IMR-90 (cell line): ENCODE data around the gene BMERB1. TPM values are rescaled to one million over a fixed set of nuclear protein-coding genes. Genes with fewer than 3 reads are reported as not detected.

Experiments
- ATAC-seq: fragments of 200-7000 bp; cut with Tn5 transposase; 2 replicates; pipeline ENCODE4 v1.9.1; 2020; ENCODE audit warnings: low read depth, mild to moderate bottlenecking, moderate library complexity
- BruUV-seq: library from RNA; stranded (reverse); fragments of 400-500 nt; replicated peaks from 2 replicates; lab custom pipeline; 2021; lab: Mats Ljungman, UMichigan
- CTCF ChIA-PET: fragments of 300-600 bp; formaldehyde crosslinking; extraction: SDS; loops from one replicate; lab custom pipeline; 2021; ENCODE audit warnings: antibody characterized with exemption; lab: Yijun Ruan, JAX
- POLR2A ChIA-PET: fragments of 300-600 bp; sonication (Branson Sonifier 250); formaldehyde crosslinking; loops from one replicate; lab custom pipeline; 2022; ENCODE audit warnings: antibody characterized with exemption; ENCODE audit not compliant: unreplicated experiment; lab: Charles Lee
- DNase-seq: peaks from one replicate; pipeline ENCODE4 v3.0.0; 2013
- H2AFZ ChIP-seq: replicated peaks from 2 replicates; pipeline ENCODE3; 2013; ENCODE audit warnings: low read length, mild to moderate bottlenecking; ENCODE audit not compliant: poor library complexity
- H2AK5ac ChIP-seq: 2 replicates; pipeline ENCODE4 v1.6.1; 2013; ENCODE audit warnings: low read depth, low read length, inconsistent platforms
- H2AK9ac ChIP-seq: replicated peaks from 2 replicates; pipeline ENCODE3; 2013; ENCODE audit warnings: mild to moderate bottlenecking, low read depth, low read length, moderate library complexity; ENCODE audit not compliant: poor library complexity
- H2BK120ac ChIP-seq: 2 replicates; pipeline ENCODE4 v1.6.1; 2013; ENCODE audit warnings: low read depth, low read length, inconsistent platforms
- H2BK15ac ChIP-seq: 3 replicates; pipeline ENCODE4 v1.6.1; 2013; ENCODE audit warnings: low read depth, low read length, inconsistent platforms
- H2BK20ac ChIP-seq: 2 replicates; pipeline ENCODE4 v1.6.1; 2013; ENCODE audit warnings: low read depth, mild to moderate bottlenecking, inconsistent platforms, low read length, moderate library complexity
- H2BK5ac ChIP-seq: 2 replicates; pipeline ENCODE4 v1.6.1; 2013; ENCODE audit warnings: mild to moderate bottlenecking, low read depth, low read length, inconsistent platforms; ENCODE audit not compliant: poor library complexity, severe bottlenecking
- H3K14ac ChIP-seq: replicated peaks from 2 replicates; pipeline ENCODE4 v1.6.1; 2013; ENCODE audit warnings: low read depth, low read length, inconsistent platforms
- H3K18ac ChIP-seq: 2 replicates; pipeline ENCODE4 v1.6.1; 2013; ENCODE audit warnings: low read depth, low read length, control low read depth
- H3K23ac ChIP-seq: 2 replicates; pipeline ENCODE4 v1.6.1; 2013; ENCODE audit warnings: low read depth, low read length, inconsistent platforms
- H3K27ac ChIP-seq: 2 replicates; pipeline ENCODE4 v1.5.1; 2013; ENCODE audit warnings: mild to moderate bottlenecking, control low read depth, low read length; ENCODE audit not compliant: insufficient read depth
- H3K27me3 ChIP-seq: 2 replicates; pipeline ENCODE4 v1.6.1; 2013; ENCODE audit warnings: low read length; ENCODE audit not compliant: control insufficient read depth, insufficient read depth
- H3K36me3 ChIP-seq: 2 replicates; pipeline ENCODE4 v1.6.1; 2013; ENCODE audit warnings: low read length, mixed read lengths; ENCODE audit not compliant: control insufficient read depth, insufficient read depth
- H3K4ac ChIP-seq: 2 replicates; pipeline ENCODE4 v1.6.1; 2013; ENCODE audit warnings: low read depth, low read length, inconsistent platforms
- H3K4me1 ChIP-seq: 2 replicates; pipeline ENCODE4 v1.6.1; 2013; ENCODE audit warnings: low read length, mixed read lengths; ENCODE audit not compliant: control insufficient read depth, insufficient read depth
- H3K4me2 ChIP-seq: 2 replicates; pipeline ENCODE4 v1.6.1; 2013; ENCODE audit warnings: low read depth, mild to moderate bottlenecking, control low read depth, low read length, moderate library complexity
- H3K4me3 ChIP-seq: 2 replicates; pipeline ENCODE4 v1.5.1; 2013; ENCODE audit warnings: low read depth, mild to moderate bottlenecking, control low read depth, low read length, moderate library complexity; ENCODE audit not compliant: insufficient read depth
- H3K56ac ChIP-seq: 2 replicates; pipeline ENCODE4 v1.6.1; 2013; ENCODE audit warnings: low read length, inconsistent platforms; ENCODE audit not compliant: insufficient read depth; ENCODE audit errors: extremely low read depth
- H3K79me1 ChIP-seq, 2 experiments: 2 replicates each; pipeline ENCODE4 v1.6.1; 2013; ENCODE audit warnings: low read length in 2 of 2, inconsistent platforms in 1 of 2, low read depth in 1 of 2
- H3K9ac ChIP-seq: 2 replicates; pipeline ENCODE4 v1.6.1; 2013; ENCODE audit warnings: low read depth, low read length, control low read depth
- H3K9me1 ChIP-seq: 2 replicates; pipeline ENCODE4 v1.6.1; 2013; ENCODE audit warnings: low read length, inconsistent platforms; ENCODE audit not compliant: insufficient read depth
- H3K9me3 ChIP-seq: 2 replicates; pipeline ENCODE4 v1.6.1; 2013; ENCODE audit warnings: low read length; ENCODE audit not compliant: control insufficient read depth, insufficient read depth
- H4K20me1 ChIP-seq: 2 replicates; pipeline ENCODE4 v1.6.1; 2013; ENCODE audit warnings: low read length, inconsistent platforms; ENCODE audit not compliant: insufficient read depth
- H4K5ac ChIP-seq: 2 replicates; pipeline ENCODE4 v1.6.1; 2013; ENCODE audit warnings: mild to moderate bottlenecking, low read depth, low read length, control low read depth
- H4K8ac ChIP-seq, 2 experiments: 2 replicates each; pipeline ENCODE4 v1.6.1; 2013; ENCODE audit warnings: low read depth in 2 of 2, low read length in 2 of 2, control low read depth in 1 of 2, inconsistent platforms in 1 of 2
- H4K91ac ChIP-seq: 2 replicates; pipeline ENCODE4 v1.6.1; 2013; ENCODE audit warnings: low read depth, low read length, inconsistent platforms; ENCODE audit not compliant: insufficient read depth
- CEBPB ChIP-seq: IDR thresholded peaks from 2 replicates; pipeline ENCODE4 v1.6.1; 2012; ENCODE audit warnings: low read depth, low read length, improper control_type of control experiment
- FOS ChIP-seq: fragments of 150-350 bp; IDR thresholded peaks from 2 replicates; pipeline ENCODE4 v1.6.1; 2016; ENCODE audit warnings: low read depth, low read length
- RCOR1 ChIP-seq: IDR thresholded peaks from 2 replicates; pipeline ENCODE4 v1.6.1; 2012; ENCODE audit warnings: mild to moderate bottlenecking, low read length, improper control_type of control experiment; ENCODE audit not compliant: insufficient replicate concordance
- WGBS, 2 experiments: methylation state at CpG; one replicate each; pipeline versions ENCODE4 v1.1.5 to v1.1.7; 2013; ENCODE audit warnings: missing lambda C conversion rate in 2 of 2; ENCODE audit not compliant: insufficient read length in 1 of 2; ENCODE audit errors: extremely low coverage in 2 of 2; 5-methylcytosine and 5-hydroxymethylcytosine counted together
- dilution Hi-C: fragments of 300-500 bp; cut with HindIII; formaldehyde crosslinking; loops from one replicate; pipeline ENCODE4 v1.14.3; 2018; ENCODE audit warnings: low sequenced_read_pairs; ENCODE audit not compliant: unreplicated experiment
- in situ Hi-C: fragments of 300-500 bp; cut with MboI; formaldehyde crosslinking; loops from 3 replicates; pipeline ENCODE4 v1.14.3; 2019; ENCODE audit warnings: low sequenced_read_pairs, inconsistent platforms, mixed read lengths
- intact Hi-C: fragments of 100-400 bp; cut with micrococcal nuclease; formaldehyde crosslinking; loops from 2 replicates; pipeline ENCODE4 v1.10.0; 2022
- polyA plus RNA-seq, 3 experiments: library from polyadenylated mRNA; depleted of rRNA; stranded (reverse); fragments of >200 nt; gene quantifications; 2 replicates each; pipeline ENCODE4 v1.2.3, GENCODE V29; 2012; ENCODE audit warnings: low replicate concordance in 1 of 3
- total RNA-seq: library from RNA; depleted of rRNA; stranded (reverse); fragments of >200 nt; gene quantifications from 2 replicates; pipeline ENCODE4 v1.2.3, GENCODE V29; 2012

The BMERB1 gene
- total and polyA plus RNA-seq, 2 of the 4 experiments (the other 2 are of a cell fraction) = 22.6 to 32.9 TPM

DNA sequence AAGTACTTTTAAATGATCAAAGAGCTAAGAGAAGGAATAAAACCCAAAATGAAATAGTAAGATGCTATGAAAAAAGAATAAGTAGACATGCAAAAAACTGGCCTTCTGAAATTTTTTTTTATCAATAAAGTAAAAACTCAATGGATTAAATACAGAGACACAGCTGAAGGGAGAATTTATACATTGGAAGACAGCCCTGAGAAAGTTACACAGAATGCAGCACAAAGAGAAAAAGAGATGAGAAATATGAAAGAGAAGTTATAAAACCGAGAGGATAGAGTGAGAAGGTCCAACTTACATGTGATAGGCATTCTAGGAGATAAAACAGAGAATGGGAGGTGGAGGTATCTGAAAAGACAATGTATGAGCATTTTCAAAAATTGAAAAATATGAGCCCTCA, 151.6 kb downstream of the BMERB1 start:
- no peak overlapping the region for H2BK15ac ChIP-seq
- in situ Hi-C loops (no loop called here), dilution Hi-C loops (no loop called here), intact Hi-C loops (no loop called here)
- ATAC-seq = no peak
- H3K9me3 ChIP-seq = peaks cover 27% of the 10 kb centered on the region
- no peak overlapping the region for H2BK20ac ChIP-seq
- no peak overlapping the region for H4K8ac ChIP-seq
- H3K9me1 ChIP-seq = no peaks in the 10 kb centered on the region
- no peak overlapping the region for H2AK5ac ChIP-seq
- H3K79me1 ChIP-seq = no peaks in the 10 kb centered on the region
- no peak overlapping the region for H4K5ac ChIP-seq
- CTCF ChIA-PET = no interaction called here
- no peak overlapping the region for H3K27ac ChIP-seq
- no peak overlapping the region for H2AK9ac ChIP-seq
- no peak overlapping the region for H3K4me3 ChIP-seq
- no peak for TF ChIP-seq FOS
- no peak for TF ChIP-seq CEBPB
- TF ChIP-seq RCOR1 = no peak
- peaks cover 46% of the 10 kb centered on the region for H3K36me3 ChIP-seq
- H3K4me2 ChIP-seq = no peak overlapping the region
- no peaks in the 10 kb centered on the region for H4K20me1 ChIP-seq
- H4K91ac ChIP-seq = no peak overlapping the region
- no peak for DNase-seq
- H3K14ac ChIP-seq = no peak overlapping the region
- whole genome bisulfite sequencing, 2 experiments = 67% methylated on average over 1 of the region's 1 CpG; no CpG with 5 or more reads in 1 of the 2 experiments
- no peaks in the 10 kb centered on the region for H3K27me3 ChIP-seq
- POLR2A ChIA-PET = no interaction called here
- H3K4ac ChIP-seq = no peak overlapping the region
- BruUV-seq = no TSS peak
- H2BK5ac ChIP-seq = no peak overlapping the region
- no peak overlapping the region for H3K23ac ChIP-seq
- H2BK120ac ChIP-seq = no peak overlapping the region
- no peak overlapping the region for H2AFZ ChIP-seq
- no peak overlapping the region for H3K9ac ChIP-seq
- H3K56ac ChIP-seq = no peak overlapping the region
- H3K4me1 ChIP-seq = peaks cover 2% of the 10 kb centered on the region; the same call in 1 of the 2 replicates
- no peak overlapping the region for H3K18ac ChIP-seq
